HG02852 (cell line): ENCODE data around the gene ARFIP1.
"Not testable (repeated sequence)": the region's sequence is repeated elsewhere in the genome, so short reads cannot be mapped to it uniquely, and the experiment has no call there.

Experiments
- ATAC-seq: cut with Tn5 transposase; IDR thresholded peaks from one replicate; pipeline ENCODE4 v1.9.1; 2021; ENCODE audit warnings: mild to moderate bottlenecking, moderate library complexity; ENCODE audit not compliant: unreplicated experiment

ARFIP1 gene

GRCh38 chr4:152843481-152844090 is 63.8 kb downstream of the ARFIP1 start:
- no peak for ATAC-seq

DNA sequence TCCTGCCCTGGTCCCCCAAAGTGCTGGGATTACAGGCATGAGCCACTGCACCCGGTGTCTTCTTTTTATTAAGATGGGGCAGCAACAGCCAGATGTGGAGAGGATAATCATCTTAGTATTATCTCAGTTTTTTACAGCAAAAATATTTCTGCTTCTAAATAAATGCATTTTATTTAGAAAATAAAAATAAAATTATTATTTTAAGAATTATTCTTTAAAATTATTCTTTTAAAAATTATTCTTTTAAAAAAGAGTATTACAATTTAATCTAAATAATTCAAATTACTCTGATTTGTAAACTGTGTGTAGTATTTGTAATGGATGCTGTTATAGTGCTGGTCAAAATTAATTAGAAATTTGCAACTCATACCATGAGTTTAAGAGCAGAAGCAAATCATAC is 67.6 kb downstream of the ARFIP1 start:
- no peak for ATAC-seq

DNA sequence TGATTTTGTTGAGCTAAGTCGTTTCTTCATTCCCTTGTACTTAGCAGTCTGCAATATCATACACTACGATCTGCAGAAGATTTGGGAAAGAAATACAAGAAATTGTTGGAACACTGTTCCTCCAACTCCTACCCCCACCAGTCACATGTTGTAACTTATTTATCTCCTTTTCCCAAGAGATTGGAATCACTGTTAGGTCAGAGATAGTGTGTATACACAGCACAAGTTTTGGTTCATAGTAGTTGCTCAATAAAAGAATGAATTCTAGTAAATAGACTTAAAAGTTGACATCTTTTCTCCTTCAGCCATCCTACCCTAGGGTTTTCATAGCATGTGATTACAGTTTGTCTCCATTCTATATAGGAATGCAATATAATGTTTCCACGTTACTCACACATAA is 68.8 kb downstream of the ARFIP1 start:
- no peak for ATAC-seq

DNA sequence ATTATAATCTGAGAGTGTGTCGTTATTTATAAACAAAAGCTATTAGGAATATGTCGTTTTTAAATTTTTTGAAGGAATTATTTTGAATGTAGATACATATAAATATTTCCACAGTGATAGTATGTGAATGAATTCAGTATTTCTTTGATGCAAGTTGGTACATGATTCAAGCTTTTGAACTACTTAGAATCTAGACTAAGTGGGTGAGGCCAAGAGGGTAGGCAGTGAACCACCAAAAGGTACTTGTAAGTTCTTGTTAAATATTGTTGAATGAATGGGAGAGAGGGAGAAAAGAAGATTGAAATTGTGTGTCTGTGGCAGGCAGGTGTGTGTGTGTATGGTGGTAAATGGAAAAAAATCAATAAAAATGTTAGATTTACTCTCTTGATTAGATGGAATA is 69.6 kb downstream of the ARFIP1 start:
- no peak for ATAC-seq

DNA sequence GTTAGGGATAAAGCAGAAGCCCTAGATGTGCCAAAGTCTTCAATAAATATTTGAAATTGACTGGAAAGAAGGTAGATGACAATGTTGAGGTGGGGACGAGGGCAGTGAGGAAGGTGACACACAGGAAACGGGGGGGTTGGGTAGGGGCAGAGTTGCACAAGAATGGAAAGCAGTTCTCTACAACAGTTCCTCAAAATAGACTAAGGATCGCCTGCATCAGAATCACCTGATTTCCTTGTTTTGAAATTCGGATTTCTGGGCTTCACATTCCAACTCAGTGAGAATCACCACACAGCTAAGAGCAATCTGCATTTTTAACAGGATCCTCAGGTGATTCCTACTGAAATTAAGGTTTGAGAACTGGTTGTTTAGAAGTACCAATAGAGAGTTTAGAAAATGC is 70.6 kb downstream of the ARFIP1 start:
- peak; percentile 69 for ATAC-seq

GRCh38 chr4:152851226-152851625 is 71.5 kb downstream of the ARFIP1 start:
- no peak for ATAC-seq

DNA sequence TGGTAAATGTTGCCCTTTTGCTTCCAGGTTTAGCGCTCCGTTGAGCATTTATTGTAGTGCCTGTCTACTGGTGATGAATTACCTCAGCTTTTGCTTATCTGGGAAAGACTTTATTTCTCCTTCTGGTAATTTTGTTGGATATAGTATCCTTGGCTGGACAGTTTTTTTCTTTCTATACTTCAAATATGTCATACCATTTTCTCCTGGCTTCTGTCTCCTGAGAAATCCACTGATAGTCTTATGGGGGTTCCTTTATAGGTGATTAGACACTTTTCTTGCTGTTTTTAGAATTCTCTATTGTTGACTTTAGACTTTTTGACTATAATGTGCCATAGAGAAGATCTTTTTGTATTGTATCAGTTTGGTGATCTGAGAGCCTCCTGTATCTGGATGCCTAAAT is 73.5 kb downstream of the ARFIP1 start:
- no peak for ATAC-seq

- not testable (repeated sequence) for ATAC-seq
Measured at GRCh38 chr4:152854016-152854415, 74.3 kb downstream of the ARFIP1 start.

GRCh38 chr4:152856960-152857359 is 77.2 kb downstream of the ARFIP1 start:
- ATAC-seq, result no peak

- no peak for ATAC-seq
Measured at GRCh38 chr4:152858934-152859333, 79.2 kb downstream of the ARFIP1 start.

- no peak for ATAC-seq
Measured at GRCh38 chr4:152860046-152860445, 80.3 kb downstream of the ARFIP1 start.

GRCh38 chr4:152862608-152863007 is 82.9 kb downstream of the ARFIP1 start:
- no peak for ATAC-seq

DNA sequence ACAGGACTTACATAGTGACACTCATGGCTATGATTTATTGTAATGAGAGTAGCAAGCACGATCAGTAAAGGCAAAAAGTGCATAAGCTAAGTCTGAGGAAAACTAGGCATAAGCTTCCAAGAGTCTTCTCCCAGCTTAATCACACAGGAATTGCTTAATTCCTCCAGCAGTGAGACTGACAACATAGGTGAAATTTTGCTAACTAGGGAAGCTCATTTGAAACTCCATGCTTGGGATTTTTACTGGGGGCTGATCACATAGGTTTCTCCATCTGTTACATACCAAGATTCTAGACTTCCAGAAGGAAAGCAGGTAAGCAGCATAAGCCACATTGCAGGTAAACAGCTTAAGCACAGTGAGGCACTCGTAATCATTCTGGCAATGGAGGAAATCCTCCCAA is 84.6 kb downstream of the ARFIP1 start:
- ATAC-seq, result no peak

GRCh38 chr4:152866432-152866993 is 86.8 kb downstream of the ARFIP1 start:
- not testable (repeated sequence) for ATAC-seq

DNA sequence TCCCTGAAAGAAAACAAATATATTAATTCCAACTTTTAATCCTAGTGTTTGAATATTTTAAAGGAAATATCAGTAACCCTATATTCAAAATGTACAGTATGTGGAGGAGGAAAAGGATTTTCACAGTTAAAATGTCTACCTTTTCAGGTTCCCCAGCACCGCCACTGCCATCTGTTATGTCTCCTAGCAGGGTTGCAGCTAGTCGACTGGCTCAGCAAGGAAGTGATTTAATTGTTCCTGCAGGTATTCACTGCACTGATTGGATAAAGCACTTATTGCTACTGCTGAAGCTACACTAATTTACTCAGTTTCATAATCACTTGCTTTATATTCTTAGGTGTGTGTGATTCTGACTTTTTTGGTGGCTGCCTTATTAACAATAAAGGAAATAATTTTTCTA is 90.9 kb downstream of the ARFIP1 start:
- ATAC-seq, result no peak

DNA sequence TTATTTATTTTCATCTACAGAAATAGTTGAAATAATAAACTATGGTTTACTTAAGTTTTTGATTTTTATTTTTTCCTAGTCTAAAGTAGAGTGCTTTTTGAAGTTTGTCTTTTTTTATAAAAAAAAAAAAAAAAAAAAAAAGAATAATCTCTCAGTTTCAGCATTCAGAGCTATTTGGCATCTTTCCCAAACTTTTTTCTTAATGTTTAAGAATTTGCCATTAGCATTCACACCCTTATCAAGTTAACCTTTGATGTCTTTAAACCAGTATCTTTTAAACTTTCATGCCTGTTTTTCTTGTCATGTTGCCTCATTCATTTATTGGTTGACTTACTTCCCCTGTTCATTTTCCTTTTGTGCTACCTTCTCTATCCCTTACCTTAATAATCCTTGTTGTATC is 95.5 kb downstream of the ARFIP1 start:
- no peak for ATAC-seq

GRCh38 chr4:152877868-152878267 is 98.1 kb downstream of the ARFIP1 start:
- ATAC-seq, result no peak

DNA sequence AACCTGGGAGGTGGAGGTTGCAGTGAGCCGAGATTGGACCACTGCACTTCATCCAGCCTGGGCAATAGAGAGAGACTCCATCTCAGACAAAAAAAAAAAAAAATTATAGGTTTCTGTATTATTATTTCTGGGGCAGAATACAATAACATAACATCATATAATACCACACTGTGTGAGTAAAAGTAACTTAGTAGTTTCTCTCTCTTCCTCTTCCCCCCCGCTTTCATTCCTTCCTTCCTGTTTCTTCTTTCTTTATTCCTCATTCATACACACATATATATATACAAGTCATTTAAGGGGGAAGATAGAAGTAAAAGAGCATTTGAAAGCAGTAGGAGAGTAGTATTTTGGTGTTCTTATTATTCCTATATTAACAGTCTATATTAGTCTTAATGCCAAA is 100.5 kb downstream of the ARFIP1 start:
- ATAC-seq, result no peak

DNA sequence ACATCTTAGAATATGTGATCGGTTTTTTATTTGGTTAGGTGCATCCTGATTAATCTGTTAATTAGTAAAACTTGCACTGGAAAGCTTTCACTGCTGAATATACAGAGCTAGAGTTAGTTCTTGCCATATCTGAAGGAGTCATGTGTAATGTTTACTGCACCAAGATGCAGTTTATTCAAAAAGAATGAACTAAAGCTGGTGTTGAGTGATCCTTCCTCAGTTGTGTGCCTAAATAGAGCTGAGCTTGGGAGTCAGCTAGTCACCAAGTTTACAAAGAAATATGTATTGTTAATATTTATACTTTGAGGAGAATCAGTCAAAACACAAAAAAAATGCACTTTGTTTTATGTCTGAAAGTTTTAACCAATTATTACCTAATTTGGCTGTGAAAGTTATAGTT is 102.2 kb downstream of the ARFIP1 start:
- no peak for ATAC-seq

GRCh38 chr4:152885185-152885584 is 105.4 kb downstream of the ARFIP1 start:
- no peak for ATAC-seq

GRCh38 chr4:152886201-152886600 is 106.4 kb downstream of the ARFIP1 start:
- no peak for ATAC-seq

DNA sequence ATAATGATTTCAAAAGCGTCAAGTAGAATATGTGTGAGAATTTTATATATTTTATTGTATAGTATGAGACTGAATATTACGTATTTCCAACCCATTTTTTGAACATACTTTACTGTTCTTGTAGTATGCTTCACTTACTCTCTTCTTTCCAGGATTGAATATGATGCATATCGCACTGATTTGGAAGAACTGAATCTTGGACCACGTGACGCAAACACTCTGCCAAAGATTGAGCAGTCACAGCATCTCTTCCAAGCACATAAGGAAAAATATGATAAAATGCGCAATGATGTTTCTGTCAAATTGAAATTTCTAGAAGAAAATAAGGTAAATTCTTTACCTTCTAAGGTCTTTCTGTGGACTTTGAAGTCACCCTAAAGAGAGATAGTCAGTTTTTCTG is 108.2 kb downstream of the ARFIP1 start:
- no peak for ATAC-seq

DNA sequence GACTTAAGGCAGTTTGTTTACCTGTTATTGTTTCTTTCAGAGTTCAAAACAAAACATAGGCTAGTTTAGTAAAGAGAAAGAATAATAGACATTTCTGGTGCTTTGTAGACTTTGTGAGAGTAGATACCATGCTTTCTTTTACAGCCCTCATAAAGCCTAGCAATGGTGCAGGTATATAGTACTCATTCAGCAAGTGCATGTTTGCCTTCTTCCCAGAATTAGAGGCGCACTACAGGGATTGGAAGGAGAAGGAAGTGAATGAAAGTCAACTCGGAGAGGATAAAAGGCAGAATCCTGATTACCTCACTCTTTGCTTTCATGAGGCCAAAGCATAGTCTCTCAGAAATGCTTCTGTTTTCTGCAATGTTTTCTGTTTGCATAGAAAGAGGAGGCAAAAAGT is 113.2 kb downstream of the ARFIP1 start:
- no peak for ATAC-seq
